HG03565 (cell line): Measurements from ENCODE around the gene NBDY.
A peak's percentile ranks its signal among the peaks of the same experiment; 100 is the strongest.
"Not testable (repeated sequence)": the region's sequence is repeated elsewhere in the genome, so short reads cannot be mapped to it uniquely, and the experiment has no call there.

Experiments used
- ATAC-seq: cut with Tn5 transposase; IDR thresholded peaks from one replicate; pipeline ENCODE4 v1.9.1; 2021; ENCODE audit warnings: mild to moderate bottlenecking, moderate library complexity; ENCODE audit not compliant: unreplicated experiment

NBDY gene

DNA sequence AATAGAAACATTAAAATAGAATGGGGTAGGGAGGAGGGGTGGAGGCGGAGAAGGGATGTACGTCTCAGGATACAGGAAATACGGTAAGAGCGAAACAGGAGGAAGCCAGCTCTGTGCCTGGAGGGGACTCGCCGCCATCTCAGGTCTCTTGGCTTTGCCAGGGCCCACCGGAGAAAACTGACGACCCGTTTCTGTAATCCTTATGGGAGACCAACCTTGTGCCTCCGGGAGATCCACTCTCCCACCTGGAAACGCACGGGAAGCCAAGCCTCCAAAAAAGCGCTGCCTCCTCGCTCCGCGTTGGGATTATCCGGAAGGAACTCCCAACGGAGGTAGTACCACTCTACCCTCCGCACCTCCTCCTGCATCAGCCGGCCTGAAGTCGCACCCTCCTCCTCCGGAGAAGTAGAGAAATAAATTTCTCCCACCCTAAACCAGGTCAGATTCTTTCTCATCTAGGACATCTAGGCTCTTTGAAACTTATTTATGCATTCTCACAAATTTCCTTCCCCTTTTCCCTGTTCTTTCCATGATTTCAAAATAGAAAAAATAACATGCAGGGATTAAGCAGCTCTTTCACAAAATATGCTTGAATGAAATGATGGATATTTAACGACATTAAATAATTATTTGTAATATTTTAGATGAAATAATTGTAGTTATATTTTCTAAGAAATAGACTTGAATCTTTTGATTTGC lies at the start of gene NBDY:
Gene NBDY, plus strand, starts transcription at position 92 of the 699 bp plus-strand sequence. Its CDS starts 111 bp downstream, at position 203.
- peak; percentile 36 for ATAC-seq

GRCh38 chrX:56704530-56704929 lies 24.5 kb upstream of the NBDY start:
- ATAC-seq, result not testable (repeated sequence)

GRCh38 chrX:56726605-56727004 lies 2.4 kb upstream of the NBDY start:
- ATAC-seq, result peak; percentile 37

DNA sequence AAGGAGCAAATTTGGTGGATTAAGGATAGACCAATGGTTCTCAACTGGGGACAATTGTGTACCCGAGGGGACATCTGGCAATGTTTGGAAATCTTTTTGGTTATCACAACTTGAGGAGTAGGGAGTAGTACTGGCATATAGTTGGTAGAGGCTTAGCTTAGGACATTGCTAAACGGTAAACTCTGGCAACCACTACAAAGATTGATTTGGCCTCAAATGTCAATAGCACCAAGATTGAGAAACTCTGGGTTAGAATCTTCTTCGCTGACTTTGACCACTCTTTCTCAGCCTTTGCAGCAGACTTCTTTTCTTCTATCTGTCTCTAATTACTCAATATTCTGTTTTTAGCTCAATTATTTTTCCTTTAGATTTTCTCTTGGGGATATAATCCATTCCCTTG lies 1.5 kb upstream of the NBDY start:
- ATAC-seq, result no peak

GRCh38 chrX:56728321-56728720 lies 722 bp upstream of the NBDY start:
- no peak for ATAC-seq

DNA sequence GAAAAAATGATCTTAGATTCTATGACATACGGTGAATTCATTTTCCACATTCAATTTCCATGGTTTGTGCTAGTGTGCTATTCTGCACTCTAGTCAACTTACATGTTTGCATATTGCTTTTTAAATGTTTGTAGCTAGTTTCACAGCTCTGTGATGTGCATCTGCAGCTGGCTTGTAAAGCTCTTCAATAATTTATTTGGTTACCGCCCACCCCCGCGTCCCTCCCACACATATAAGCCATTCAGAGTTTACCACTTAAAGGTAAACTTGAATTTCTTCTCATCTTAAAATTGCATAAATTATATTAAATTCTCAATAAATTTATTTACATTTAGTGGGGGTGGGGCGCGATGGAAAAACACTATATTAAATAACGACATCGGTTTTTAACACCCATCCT lies 291 bp upstream of the NBDY start:
- no peak for ATAC-seq

DNA sequence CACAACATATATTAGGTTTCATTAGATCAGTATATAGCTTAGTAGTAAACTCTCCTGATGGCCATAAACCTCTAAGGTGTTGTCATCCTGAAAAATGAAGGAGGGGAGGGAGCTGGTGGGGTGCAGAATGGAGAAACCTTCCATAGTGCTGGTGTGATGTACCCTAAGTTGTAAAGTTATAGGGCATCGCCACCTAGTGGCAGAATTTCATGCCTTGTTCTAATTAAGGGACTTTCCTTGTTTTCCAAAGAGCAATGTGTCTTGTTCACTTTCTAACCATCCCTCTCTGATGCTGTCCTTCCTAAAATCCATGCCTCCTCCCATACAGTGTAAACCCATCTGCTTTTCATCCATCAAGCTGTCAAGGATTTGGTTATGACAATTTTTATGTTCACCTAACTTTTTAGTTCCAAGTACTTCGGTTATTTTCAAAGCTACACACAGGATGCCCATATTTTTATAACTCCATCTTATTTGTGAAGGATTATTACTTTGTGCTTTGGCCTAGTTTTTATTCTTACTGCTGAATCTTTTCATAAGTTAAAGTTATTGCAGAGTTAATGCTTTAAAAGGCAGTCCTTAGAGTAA lies 4.5 kb downstream of the NBDY start:
- ATAC-seq, result peak; percentile 49

- ATAC-seq, result no peak
Observed at GRCh38 chrX:56736219-56736618, 7.2 kb downstream of the NBDY start.

- no peak for ATAC-seq
Observed at GRCh38 chrX:56738670-56739069, 9.6 kb downstream of the NBDY start.

DNA sequence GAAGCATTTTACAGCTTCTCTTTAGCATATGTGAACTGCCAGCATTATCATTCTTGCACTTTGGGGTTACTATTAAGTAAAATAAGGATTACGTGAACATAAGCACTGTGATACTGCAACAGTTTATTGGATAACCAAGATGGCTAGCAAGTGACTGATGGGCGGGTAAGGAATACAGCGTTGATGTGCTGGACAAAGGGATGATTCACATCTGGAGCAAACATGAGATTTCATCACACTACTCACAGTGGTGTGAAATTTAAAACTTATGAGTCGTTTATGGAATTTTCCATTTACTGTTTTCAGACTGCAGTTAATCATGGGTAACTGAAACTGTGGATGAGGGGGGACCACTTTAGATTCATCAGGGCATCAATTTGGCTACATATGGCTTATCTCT lies 16.0 kb downstream of the NBDY start:
- ATAC-seq, result no peak

DNA sequence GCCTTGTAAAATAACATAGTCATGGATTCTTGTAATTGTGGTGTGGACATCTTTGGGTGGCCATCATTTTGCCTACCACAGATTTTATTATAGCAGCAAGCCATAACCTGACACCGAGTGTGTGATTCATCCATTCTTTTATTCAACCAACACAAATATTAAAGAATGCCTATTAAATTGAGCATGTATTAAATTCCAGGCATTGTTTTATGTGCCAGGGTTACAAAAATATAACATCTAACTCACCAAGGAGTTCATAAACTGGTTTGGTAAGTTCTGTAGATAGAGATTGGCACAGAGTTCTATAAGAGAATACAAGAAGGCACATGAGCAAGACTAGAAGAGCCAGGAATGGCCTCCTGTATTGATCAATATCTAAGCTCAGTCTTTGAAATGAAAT lies 18.0 kb downstream of the NBDY start:
- no peak for ATAC-seq

DNA sequence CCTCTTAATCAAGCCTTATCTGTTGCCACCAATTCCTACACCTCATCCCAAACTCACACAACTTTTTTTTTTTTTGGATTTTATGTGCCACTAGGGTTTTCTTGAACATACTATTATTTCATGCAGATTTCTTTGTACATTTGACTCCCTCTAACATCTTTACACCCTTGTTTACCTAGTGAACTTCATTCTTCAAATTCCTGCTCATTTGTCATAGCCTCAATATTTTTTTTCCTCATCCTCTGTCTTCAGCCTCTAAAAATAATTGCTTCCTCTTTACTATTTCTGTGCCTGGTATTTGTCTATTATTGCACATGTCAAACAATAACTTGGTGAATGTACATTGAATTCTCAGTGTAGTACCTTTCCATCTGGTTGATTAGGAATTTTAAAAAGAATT lies 22.0 kb downstream of the NBDY start:
- ATAC-seq, result no peak

GRCh38 chrX:56757327-56757726 lies 28.3 kb downstream of the NBDY start:
- peak; percentile 57 for ATAC-seq

- no peak for ATAC-seq
Observed at GRCh38 chrX:56758456-56758855, 29.4 kb downstream of the NBDY start.

DNA sequence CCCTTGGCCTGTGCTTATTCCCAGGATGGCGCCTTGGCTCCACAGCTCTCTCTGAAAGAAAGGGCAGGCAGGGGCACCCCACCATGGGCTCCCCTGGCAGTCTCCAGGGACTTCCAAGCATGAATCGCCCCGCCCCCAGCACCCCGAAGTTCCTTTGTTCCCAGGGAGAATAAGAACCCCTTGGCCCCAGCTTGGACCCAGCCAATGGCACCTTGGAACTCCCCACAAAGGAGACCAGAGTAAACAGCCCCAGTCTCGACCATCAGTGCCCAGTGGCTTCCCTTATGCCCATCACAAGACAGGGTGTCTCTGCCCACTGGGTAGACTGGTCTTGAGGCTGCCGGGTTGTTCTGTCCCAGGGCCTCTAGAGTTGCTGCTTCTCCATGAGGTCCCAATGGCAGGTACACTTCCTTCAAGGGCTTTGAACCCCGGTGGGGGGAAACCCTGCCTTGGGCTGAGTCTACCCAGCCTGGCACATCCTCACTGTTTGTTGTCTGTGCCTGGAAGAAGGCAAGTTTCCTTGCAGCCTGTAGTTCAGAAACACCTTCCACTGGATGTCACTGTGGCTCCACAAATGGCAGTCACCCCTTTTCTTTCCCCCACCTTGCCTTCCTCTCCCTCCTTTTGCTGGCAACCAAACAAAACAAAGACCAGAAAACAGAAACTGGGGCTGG lies 30.8 kb downstream of the NBDY start:
- no peak for ATAC-seq

GRCh38 chrX:56760410-56761124 lies 31.5 kb downstream of the NBDY start:
- ATAC-seq, result not testable (repeated sequence)

GRCh38 chrX:56761167-56761566 lies 32.1 kb downstream of the NBDY start:
- ATAC-seq, result no peak

DNA sequence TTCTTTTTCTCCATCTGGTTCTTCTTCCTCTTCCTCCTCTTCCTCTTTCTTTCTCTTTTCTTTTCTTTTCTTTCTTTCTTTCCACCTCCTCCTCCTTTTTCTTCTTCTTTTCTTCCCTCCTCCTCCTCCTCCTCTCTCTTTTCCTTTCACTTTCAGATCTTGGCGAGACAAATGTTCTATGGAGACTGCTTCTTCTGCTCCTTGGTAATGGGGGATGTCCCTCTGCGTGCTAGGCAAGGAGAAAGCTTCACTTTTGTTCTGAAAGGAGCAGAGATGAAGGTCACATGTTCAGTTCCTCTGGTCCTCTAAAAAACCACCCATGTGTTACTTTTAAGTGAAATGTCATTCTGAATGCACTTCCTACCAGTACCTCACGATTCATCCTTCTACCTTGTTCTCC lies 33.2 kb downstream of the NBDY start:
- ATAC-seq, result peak; percentile 34

- no peak for ATAC-seq
Observed at GRCh38 chrX:56762707-56763555, 33.9 kb downstream of the NBDY start.

DNA sequence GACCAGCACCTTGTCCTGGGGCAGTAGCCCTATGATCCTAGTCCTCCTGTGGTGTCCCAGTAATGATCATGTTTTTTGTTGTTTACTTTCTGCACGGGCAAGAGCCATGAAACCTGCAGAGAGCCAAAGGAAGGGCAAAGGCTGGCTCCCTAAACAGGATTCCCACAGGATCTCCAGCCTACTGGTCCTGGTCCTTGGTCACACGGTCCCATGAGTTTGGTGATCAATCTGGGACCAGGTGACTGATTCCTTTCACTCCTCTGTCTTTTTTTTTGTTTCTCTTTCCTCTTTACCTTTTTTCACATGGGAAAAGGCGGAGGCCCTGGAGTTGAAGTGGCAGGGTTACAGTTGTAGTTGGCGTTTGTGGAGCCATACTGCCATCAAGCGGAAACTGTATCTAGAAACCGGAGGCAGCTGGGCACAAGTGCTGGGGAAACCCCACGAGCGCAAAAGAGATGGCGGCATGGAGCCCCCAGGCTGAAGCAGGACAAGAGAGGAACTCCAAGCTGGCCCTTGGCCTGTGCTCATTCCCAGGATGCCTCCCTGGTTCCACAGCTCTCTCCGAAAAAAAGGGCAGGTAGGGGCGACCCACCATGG lies 34.6 kb downstream of the NBDY start:
- no peak for ATAC-seq
